Umbilical cord (tissue), 2 donors: ENCODE data around the gene TOPBP1. TPM values are rescaled to one million over a fixed set of nuclear protein-coding genes. Genes with fewer than 3 reads are reported as not detected.
A peak's percentile ranks its signal among the peaks of the same experiment; 100 is the strongest.
"Not testable (repeated sequence)": the region's sequence is repeated elsewhere in the genome, so short reads cannot be mapped to it uniquely, and the experiment has no call there.

Experiments used
- DNase-seq: peaks from one replicate; pipeline ENCODE4 v3.0.0-alpha.2; 2015; ENCODE audit warnings: low spot score
- total RNA-seq: library from RNA; depleted of rRNA; stranded (reverse); fragments of >200 nt; gene quantifications from one replicate; pipeline ENCODE4 v1.2.3, GENCODE V29; 2014; ENCODE audit warnings: low replicate concordance; ENCODE audit not compliant: insufficient read depth

Gene TOPBP1
- total RNA-seq, 1 donor from 2014 or later = 37.8 TPM

- DNase-seq = no peak
These were observed 12.7 kb upstream of the TOPBP1 start for GRCh38 chr3:133674290-133674919.

GRCh38 chr3:133673746-133674145 is 12.0 kb upstream of the TOPBP1 start:
- no peak for DNase-seq

GRCh38 chr3:133672461-133672860 is 10.7 kb upstream of the TOPBP1 start:
- no peak for DNase-seq

GRCh38 chr3:133670525-133670995 is 8.8 kb upstream of the TOPBP1 start:
- DNase-seq = no peak

- no peak for DNase-seq
These were observed 8.3 kb upstream of the TOPBP1 start for GRCh38 chr3:133669949-133670524.

GRCh38 chr3:133667118-133667517 is 5.4 kb upstream of the TOPBP1 start:
- no peak for DNase-seq

GRCh38 chr3:133665188-133665587 is 3.4 kb upstream of the TOPBP1 start:
- DNase-seq = not testable (repeated sequence)

GRCh38 chr3:133663569-133664313 is 2.0 kb upstream of the TOPBP1 start:
- DNase-seq = peak; percentile 31

GRCh38 chr3:133662278-133662651 is 524 bp upstream of the TOPBP1 start:
- peak; percentile 32 for DNase-seq

- DNase-seq = no peak
These were observed 1.9 kb downstream of the TOPBP1 start for GRCh38 chr3:133659806-133660205.

- no peak for DNase-seq
These were observed 5.8 kb downstream of the TOPBP1 start for GRCh38 chr3:133655731-133656515.

- no peak for DNase-seq
These were observed 12.2 kb downstream of the TOPBP1 start for GRCh38 chr3:133649486-133650068.

- peak; percentile 45 for DNase-seq
These were observed 17.0 kb downstream of the TOPBP1 start for GRCh38 chr3:133644768-133645167.

GRCh38 chr3:133643611-133644010 is 18.1 kb downstream of the TOPBP1 start:
- DNase-seq = no peak

- DNase-seq = no peak
These were observed 20.5 kb downstream of the TOPBP1 start for GRCh38 chr3:133641254-133641653.

GRCh38 chr3:133633439-133633838 is 28.3 kb downstream of the TOPBP1 start:
- DNase-seq = no peak

- DNase-seq = no peak
These were observed 32.6 kb downstream of the TOPBP1 start for GRCh38 chr3:133629146-133629545.

GRCh38 chr3:133627789-133628188 is 34.0 kb downstream of the TOPBP1 start:
- DNase-seq = no peak

- no peak for DNase-seq
These were observed 41.5 kb downstream of the TOPBP1 start for GRCh38 chr3:133620066-133620784.

- no peak for DNase-seq
These were observed 50.2 kb downstream of the TOPBP1 start for GRCh38 chr3:133611534-133611933.

GRCh38 chr3:133610031-133610430 is 51.7 kb downstream of the TOPBP1 start:
- no peak for DNase-seq
